GM21515 (cell line): Measurements from ENCODE around the gene BMP7.

Experiments used
- ATAC-seq: cut with Tn5 transposase; IDR thresholded peaks from one replicate; pipeline ENCODE4 v1.9.1; 2021; ENCODE audit not compliant: unreplicated experiment

Gene BMP7

GRCh38 chr20:57213924-57214323 is 52.5 kb downstream of the BMP7 start:
- ATAC-seq, result no peak

- ATAC-seq, result no peak
Measured at GRCh38 chr20:57213291-57213690, 53.1 kb downstream of the BMP7 start.

GRCh38 chr20:57212534-57213276 is 53.7 kb downstream of the BMP7 start:
- ATAC-seq, result no peak

- no peak for ATAC-seq
Measured at GRCh38 chr20:57211908-57212533, 54.4 kb downstream of the BMP7 start.

GRCh38 chr20:57211406-57211805 is 55.0 kb downstream of the BMP7 start:
- ATAC-seq, result no peak

- no peak for ATAC-seq
Measured at GRCh38 chr20:57210911-57211280, 55.5 kb downstream of the BMP7 start.

GRCh38 chr20:57210054-57210910 is 56.2 kb downstream of the BMP7 start:
- ATAC-seq, result no peak

GRCh38 chr20:57209413-57209812 is 57.0 kb downstream of the BMP7 start:
- no peak for ATAC-seq

- no peak for ATAC-seq
Measured at GRCh38 chr20:57208198-57208597, 58.2 kb downstream of the BMP7 start.

- no peak for ATAC-seq
Measured at GRCh38 chr20:57207251-57207650, 59.2 kb downstream of the BMP7 start.

- ATAC-seq, result no peak
Measured at GRCh38 chr20:57205606-57206219, 60.7 kb downstream of the BMP7 start.

- ATAC-seq, result no peak
Measured at GRCh38 chr20:57203986-57204385, 62.5 kb downstream of the BMP7 start.

- no peak for ATAC-seq
Measured at GRCh38 chr20:57203204-57203603, 63.2 kb downstream of the BMP7 start.

GRCh38 chr20:57202309-57202708 is 64.1 kb downstream of the BMP7 start:
- no peak for ATAC-seq

GRCh38 chr20:57200882-57201695 is 65.4 kb downstream of the BMP7 start:
- ATAC-seq, result no peak

- no peak for ATAC-seq
Measured at GRCh38 chr20:57199656-57200405, 66.6 kb downstream of the BMP7 start.

- ATAC-seq, result no peak
Measured at GRCh38 chr20:57198132-57199072, 68.0 kb downstream of the BMP7 start.

GRCh38 chr20:57197352-57198131 is 68.9 kb downstream of the BMP7 start:
- no peak for ATAC-seq
